Endothelial cell of umbilical vein (primary cell): ENCODE measurements around the gene ZBTB46. TPM values are rescaled to one million over a fixed set of nuclear protein-coding genes. Genes with fewer than 3 reads are reported as not detected.

Experiments
- BruUV-seq: library from RNA; stranded (reverse); fragments of 400-500 nt; replicated peaks from 2 replicates; lab custom pipeline; 2021; lab: Mats Ljungman, UMichigan
- CTCF ChIA-PET: fragments of 300-600, 350-600 bp; sonication (Branson Sonifier 250); formaldehyde crosslinking; loops from one replicate; lab custom pipeline; 2021; ENCODE audit warnings: antibody characterized with exemption, inconsistent platforms; lab: Charles Lee
- POLR2A ChIA-PET: fragments of 300-600, 350-600 bp; sonication (Branson Sonifier 250); formaldehyde crosslinking; loops from one replicate; lab custom pipeline; 2021; ENCODE audit warnings: antibody characterized with exemption, inconsistent platforms; lab: Charles Lee
- DNase-seq: peaks from one replicate; pipeline ENCODE4 v3.0.0-alpha.2; 2011; ENCODE audit warnings: low read depth, low spot score
- FAIRE-seq: peaks from 2 replicates; lab custom pipeline; 2011; peaks lifted over from hg19 to GRCh38; lab: Jason Lieb, UNC
- H2AFZ ChIP-seq: 2 replicates; pipeline ENCODE4 v1.6.0; 2012; ENCODE audit warnings: low read depth, low read length, control low read depth, inconsistent platforms
- H3K27ac ChIP-seq: 2 replicates; pipeline ENCODE4 v1.5.1; 2011; ENCODE audit warnings: low read depth, mild to moderate bottlenecking, control low read depth, low read length, moderate library complexity; ENCODE audit not compliant: insufficient read depth
- H3K27me3 ChIP-seq, 2 experiments: 2 replicates each; pipeline versions ENCODE4 v1.6.0 to v1.6.1; 2011; ENCODE audit warnings: low read length in 2 of 2, mixed read lengths in 1 of 2; ENCODE audit not compliant: control insufficient read depth in 2 of 2, insufficient read depth in 2 of 2
- H3K36me3 ChIP-seq, 2 experiments: 2 replicates in 1 of 2; 3 replicates in 1 of 2; pipeline ENCODE4 v1.5.1; 2011; ENCODE audit warnings: low read length in 2 of 2, mild to moderate bottlenecking in 1 of 2, moderate library complexity in 1 of 2; ENCODE audit not compliant: control insufficient read depth in 2 of 2, insufficient read depth in 2 of 2; ENCODE audit errors: extremely low read depth in 1 of 2
- H3K4me1 ChIP-seq: 3 replicates; pipeline ENCODE4 v1.5.1; 2011; ENCODE audit warnings: mild to moderate bottlenecking, low read length; ENCODE audit not compliant: control insufficient read depth, insufficient read depth; ENCODE audit errors: extremely low read depth
- H3K4me2 ChIP-seq: 2 replicates; pipeline ENCODE4 v1.6.1; 2011; ENCODE audit warnings: low read length, control low read depth, mixed read lengths; ENCODE audit not compliant: insufficient read depth
- H3K4me3 ChIP-seq, 3 experiments: fragments of 200-600 bp in 1 of 3; sonication (generic), shearing (Covaris generic) in 1 of 3; replicated peaks in 1 of 3; 2 replicates each; pipeline ENCODE4 v1.5.1; 2011 to 2016; ENCODE audit warnings: control low read depth in 3 of 3, low read length in 3 of 3, mild to moderate bottlenecking in 2 of 3, inconsistent platforms in 1 of 3, low read depth in 1 of 3, moderate library complexity in 1 of 3; ENCODE audit not compliant: insufficient read depth in 1 of 3
- H3K79me2 ChIP-seq: 2 replicates; pipeline ENCODE4 v1.6.0; 2012; ENCODE audit warnings: low read length, inconsistent platforms; ENCODE audit not compliant: control insufficient read depth, insufficient read depth
- H3K9ac ChIP-seq: replicated peaks from 2 replicates; pipeline ENCODE3; 2011; ENCODE audit warnings: low read length, control low read depth; ENCODE audit not compliant: insufficient read depth; ENCODE audit errors: extremely low read depth
- H3K9me1 ChIP-seq: replicated peaks from 3 replicates; pipeline ENCODE4 v1.6.0; 2011; ENCODE audit warnings: mild to moderate bottlenecking, low read length; ENCODE audit not compliant: control insufficient read depth, insufficient read depth; ENCODE audit errors: extremely low read depth
- H3K9me3 ChIP-seq: replicated peaks from 2 replicates; pipeline ENCODE4 v1.5.1; 2012; ENCODE audit warnings: low read length, inconsistent platforms; ENCODE audit not compliant: control insufficient read depth, insufficient read depth
- H4K20me1 ChIP-seq: replicated peaks from 2 replicates; pipeline ENCODE3; 2011; ENCODE audit warnings: mild to moderate bottlenecking, low read length; ENCODE audit not compliant: control insufficient read depth, insufficient read depth; ENCODE audit errors: extremely low read depth
- CTCF ChIP-seq, 2 donors: IDR thresholded peaks; 1 replicate in 1 of 2; 2 replicates in 1 of 2; pipeline ENCODE4 v1.5.1; 2011; ENCODE audit warnings: low read length in 2 of 2, mild to moderate bottlenecking in 2 of 2, moderate library complexity in 2 of 2, control low read depth in 1 of 2, inconsistent platforms in 1 of 2, low read depth in 1 of 2; ENCODE audit not compliant: insufficient read depth in 1 of 2; ENCODE audit errors: extremely low read depth in 1 of 2
- EZH2 ChIP-seq: IDR thresholded peaks from 2 replicates; pipeline ENCODE4 v1.6.1; 2012; ENCODE audit warnings: borderline replicate concordance, low read depth, mild to moderate bottlenecking, moderate library complexity, low read length, inconsistent platforms; ENCODE audit not compliant: severe bottlenecking
- FOS ChIP-seq: IDR thresholded peaks from 2 replicates; pipeline ENCODE4 v1.6.1; 2011; ENCODE audit warnings: mild to moderate bottlenecking, low read length, moderate library complexity, borderline replicate concordance; ENCODE audit not compliant: insufficient read depth
- GATA2 ChIP-seq: IDR thresholded peaks from 2 replicates; pipeline ENCODE4 v1.7.0; 2011; ENCODE audit warnings: low read depth, mild to moderate bottlenecking, moderate library complexity, mixed read lengths, low read length; ENCODE audit not compliant: insufficient read length, insufficient read depth
- JUN ChIP-seq: IDR thresholded peaks from 2 replicates; pipeline ENCODE4 v1.6.1; 2011; ENCODE audit warnings: borderline replicate concordance, low read depth; ENCODE audit not compliant: insufficient read length, insufficient read depth
- MAX ChIP-seq: IDR thresholded peaks from 2 replicates; pipeline ENCODE4 v1.6.1; 2011; ENCODE audit not compliant: insufficient read depth, insufficient read length
- MYC ChIP-seq: IDR thresholded peaks from one replicate; pipeline ENCODE4 v1.6.1; 2011; ENCODE audit warnings: mild to moderate bottlenecking, low read depth, low read length
- POLR2A ChIP-seq: IDR thresholded peaks from 2 replicates; pipeline ENCODE4 v1.6.1; 2012; ENCODE audit warnings: low read depth, mild to moderate bottlenecking, control low read depth, low read length
- dilution Hi-C: fragments of 300-500 bp; cut with MboI; formaldehyde crosslinking; loops from one replicate; pipeline ENCODE4 v1.15.0; 2019; ENCODE audit warnings: low sequenced_read_pairs; ENCODE audit not compliant: extremely low pct_ligation_motif_present
- intact Hi-C: fragments of 100-400 bp; cut with micrococcal nuclease; formaldehyde crosslinking; loops from one replicate; pipeline ENCODE4 v1.10.0; 2022
- polyA plus RNA-seq, 4 experiments: library from polyadenylated mRNA; depleted of rRNA in 3 of 4; stranded (reverse) in 3 of 4; unstranded in 1 of 4; fragments of >200 nt; gene quantifications; 2 replicates each; pipeline versions ENCODE4 v1.2.1 to v1.2.3, GENCODE V29; 2011 to 2012; ENCODE audit warnings: missing spikeins in 1 of 4
- total RNA-seq: library from RNA; stranded (reverse); gene quantifications from 2 replicates; pipeline ENCODE4 v1.2.3, GENCODE V29; 2021

Gene ZBTB46
- total and polyA plus RNA-seq, 2 donors (not counting 3 experiments of a cell fraction or from before 2014, with no cell fraction given): 1.3 to 7.1 TPM

- dilution Hi-C loops: no loop called here
- no peak overlapping the region for H3K9ac ChIP-seq
- TF ChIP-seq FOS: no peak
- TF ChIP-seq MYC: no peak
- TF ChIP-seq CTCF (IDR thresholded peaks at IDR 0.05; ENCODE audit: extremely low read depth in 1 of 2, insufficient read depth in 1 of 2, low read depth in 1 of 2, low read length in 2 of 2): no peak
- no peak for TF ChIP-seq GATA2
- no peak for TF ChIP-seq EZH2
- no peak for TF ChIP-seq JUN
- TF ChIP-seq MAX: no peak
- TF ChIP-seq POLR2A: no peak
- H3K4me2 ChIP-seq: no peak overlapping the region
- no peaks in the 10 kb centered on the region for H4K20me1 ChIP-seq
- no peak overlapping the region for H3K27ac ChIP-seq
- H3K4me3 ChIP-seq: no peak overlapping the region
- no peak for FAIRE-seq
- ChIA-PET CTCF (interaction anchor here (3.3 kb wide), 1 partner anchor 83 kb away, joined by 11 read pairs; the partner anchor contains the start of gene TPD52L2), POLR2A (no interaction called here)
- no peaks in the 10 kb centered on the region for H3K9me3 ChIP-seq
- no peaks in the 10 kb centered on the region for H3K36me3 ChIP-seq
- no peak overlapping the region for H2AFZ ChIP-seq
- no peaks in the 10 kb centered on the region for H3K4me1 ChIP-seq
- no peak for DNase-seq
- no TSS peak for BruUV-seq
- H3K27me3 ChIP-seq: no peaks in the 10 kb centered on the region
- intact Hi-C loops: no loop called here
- H3K9me1 ChIP-seq: no peaks in the 10 kb centered on the region
- H3K79me2 ChIP-seq: no peaks in the 10 kb centered on the region
Measured at GRCh38 chr20:63782051-63782471, 49.0 kb downstream of the ZBTB46 start.
